DND-41 (cell line): ENCODE data around the gene SEMA5A.

Experiments used
- ATAC-seq: fragments of 200-7000 bp; cut with Tn5 transposase; 3 replicates; pipeline ENCODE4 v1.9.1; 2021; ENCODE audit warnings: low read depth; ENCODE audit not compliant: insufficient read depth
- DNase-seq: peaks from one replicate; pipeline ENCODE4 v3.0.0-alpha.2; 2020
- H2AFZ ChIP-seq: 2 replicates; pipeline ENCODE4 v1.6.0; 2012; ENCODE audit warnings: low read depth, low read length
- H3K27ac ChIP-seq: 2 replicates; pipeline ENCODE4 v1.5.1; 2012; ENCODE audit warnings: low read length, inconsistent platforms
- H3K27me3 ChIP-seq: fragments of 200-600 bp; sonication (generic); 2 replicates; pipeline ENCODE4 v1.6.0; 2012; ENCODE audit warnings: low read length, mild to moderate bottlenecking, inconsistent platforms; ENCODE audit not compliant: insufficient read depth, poor library complexity
- H3K36me3 ChIP-seq: 2 replicates; pipeline ENCODE4 v1.5.1; 2012; ENCODE audit warnings: low read length, inconsistent platforms; ENCODE audit not compliant: insufficient read depth
- H3K4me1 ChIP-seq: 2 replicates; pipeline ENCODE4 v1.5.1; 2012; ENCODE audit warnings: mild to moderate bottlenecking, low read length; ENCODE audit not compliant: insufficient read depth
- H3K4me2 ChIP-seq: 2 replicates; pipeline ENCODE4 v1.6.0; 2012; ENCODE audit warnings: mild to moderate bottlenecking, moderate library complexity, low read length, inconsistent platforms; ENCODE audit not compliant: insufficient read depth
- H3K4me3 ChIP-seq, 2 experiments: fragments of 200-600 bp in 1 of 2; shearing (Covaris generic) in 1 of 2; 2 replicates each; pipeline ENCODE4 v1.5.1; 2012 to 2016; ENCODE audit warnings: inconsistent platforms in 2 of 2, low read length in 2 of 2, mild to moderate bottlenecking in 2 of 2, low read depth in 1 of 2, moderate library complexity in 1 of 2
- H3K79me2 ChIP-seq: 2 replicates; pipeline ENCODE4 v1.6.0; 2012; ENCODE audit warnings: low read length, inconsistent platforms; ENCODE audit not compliant: insufficient read depth
- H3K9ac ChIP-seq: 2 replicates; pipeline ENCODE4 v1.6.0; 2012; ENCODE audit warnings: low read depth, mild to moderate bottlenecking, inconsistent platforms, low read length, moderate library complexity
- H3K9me3 ChIP-seq: 2 replicates; pipeline ENCODE4 v1.5.1; 2012; ENCODE audit warnings: low read length, moderate library complexity, mild to moderate bottlenecking, inconsistent platforms; ENCODE audit not compliant: insufficient read depth, severe bottlenecking
- H4K20me1 ChIP-seq: 2 replicates; pipeline ENCODE4 v1.6.0; 2012; ENCODE audit warnings: low read length; ENCODE audit not compliant: insufficient read depth
- EZH2 ChIP-seq: IDR thresholded peaks from 3 replicates; pipeline ENCODE4 v1.6.1; 2012; ENCODE audit warnings: borderline replicate concordance, low read depth, mild to moderate bottlenecking, moderate library complexity, low read length, inconsistent platforms; ENCODE audit not compliant: severe bottlenecking
- TF ChIP-seq, protein P1 (sequence below): IDR thresholded peaks from 2 replicates; pipeline ENCODE4 v1.5.1; 2012; ENCODE audit warnings: borderline replicate concordance, low read length, moderate library complexity, mild to moderate bottlenecking; ENCODE audit not compliant: poor library complexity, severe bottlenecking; ENCODE audit errors: extremely low read depth

Gene SEMA5A

DNA sequence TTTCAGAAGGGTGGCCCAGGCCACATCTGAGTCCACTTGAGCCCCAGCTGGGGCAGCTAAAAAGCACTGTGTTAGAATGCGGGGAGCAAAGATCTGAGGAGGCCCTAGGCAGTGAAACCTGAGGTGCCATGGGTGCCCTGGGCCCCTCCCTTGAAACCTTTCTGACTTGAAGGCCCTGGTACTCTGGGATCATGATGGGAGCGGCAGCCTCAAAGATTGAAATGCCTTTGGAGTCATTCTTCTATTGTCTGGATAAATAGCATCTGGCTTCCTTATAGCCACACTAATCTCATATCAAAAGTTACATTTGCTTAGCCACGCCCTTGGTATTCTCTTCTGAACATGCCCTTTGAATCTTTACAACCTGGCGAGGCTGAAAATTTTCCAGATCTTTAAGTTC lies 7.7 kb upstream of the SEMA5A start:
- no peak overlapping the region for H3K4me2 ChIP-seq
- H3K79me2 ChIP-seq, result no peaks in the 10 kb centered on the region
- H2AFZ ChIP-seq, result no peak overlapping the region
- no peak overlapping the region for H3K9ac ChIP-seq
- no peak overlapping the region for H3K4me3 ChIP-seq
- ATAC-seq (no peak), DNase-seq (no peak)
- no peak overlapping the region for H3K27ac ChIP-seq
- H4K20me1 ChIP-seq, result no peaks in the 10 kb centered on the region
- H3K9me3 ChIP-seq, result no peaks in the 10 kb centered on the region
- no peaks in the 10 kb centered on the region for H3K36me3 ChIP-seq
- no peaks in the 10 kb centered on the region for H3K27me3 ChIP-seq
- no peaks in the 10 kb centered on the region for H3K4me1 ChIP-seq
- TF ChIP-seq EZH2, result no peak
- TF ChIP-seq, protein P1, sequence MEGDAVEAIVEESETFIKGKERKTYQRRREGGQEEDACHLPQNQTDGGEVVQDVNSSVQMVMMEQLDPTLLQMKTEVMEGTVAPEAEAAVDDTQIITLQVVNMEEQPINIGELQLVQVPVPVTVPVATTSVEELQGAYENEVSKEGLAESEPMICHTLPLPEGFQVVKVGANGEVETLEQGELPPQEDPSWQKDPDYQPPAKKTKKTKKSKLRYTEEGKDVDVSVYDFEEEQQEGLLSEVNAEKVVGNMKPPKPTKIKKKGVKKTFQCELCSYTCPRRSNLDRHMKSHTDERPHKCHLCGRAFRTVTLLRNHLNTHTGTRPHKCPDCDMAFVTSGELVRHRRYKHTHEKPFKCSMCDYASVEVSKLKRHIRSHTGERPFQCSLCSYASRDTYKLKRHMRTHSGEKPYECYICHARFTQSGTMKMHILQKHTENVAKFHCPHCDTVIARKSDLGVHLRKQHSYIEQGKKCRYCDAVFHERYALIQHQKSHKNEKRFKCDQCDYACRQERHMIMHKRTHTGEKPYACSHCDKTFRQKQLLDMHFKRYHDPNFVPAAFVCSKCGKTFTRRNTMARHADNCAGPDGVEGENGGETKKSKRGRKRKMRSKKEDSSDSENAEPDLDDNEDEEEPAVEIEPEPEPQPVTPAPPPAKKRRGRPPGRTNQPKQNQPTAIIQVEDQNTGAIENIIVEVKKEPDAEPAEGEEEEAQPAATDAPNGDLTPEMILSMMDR, result no peak

DNA sequence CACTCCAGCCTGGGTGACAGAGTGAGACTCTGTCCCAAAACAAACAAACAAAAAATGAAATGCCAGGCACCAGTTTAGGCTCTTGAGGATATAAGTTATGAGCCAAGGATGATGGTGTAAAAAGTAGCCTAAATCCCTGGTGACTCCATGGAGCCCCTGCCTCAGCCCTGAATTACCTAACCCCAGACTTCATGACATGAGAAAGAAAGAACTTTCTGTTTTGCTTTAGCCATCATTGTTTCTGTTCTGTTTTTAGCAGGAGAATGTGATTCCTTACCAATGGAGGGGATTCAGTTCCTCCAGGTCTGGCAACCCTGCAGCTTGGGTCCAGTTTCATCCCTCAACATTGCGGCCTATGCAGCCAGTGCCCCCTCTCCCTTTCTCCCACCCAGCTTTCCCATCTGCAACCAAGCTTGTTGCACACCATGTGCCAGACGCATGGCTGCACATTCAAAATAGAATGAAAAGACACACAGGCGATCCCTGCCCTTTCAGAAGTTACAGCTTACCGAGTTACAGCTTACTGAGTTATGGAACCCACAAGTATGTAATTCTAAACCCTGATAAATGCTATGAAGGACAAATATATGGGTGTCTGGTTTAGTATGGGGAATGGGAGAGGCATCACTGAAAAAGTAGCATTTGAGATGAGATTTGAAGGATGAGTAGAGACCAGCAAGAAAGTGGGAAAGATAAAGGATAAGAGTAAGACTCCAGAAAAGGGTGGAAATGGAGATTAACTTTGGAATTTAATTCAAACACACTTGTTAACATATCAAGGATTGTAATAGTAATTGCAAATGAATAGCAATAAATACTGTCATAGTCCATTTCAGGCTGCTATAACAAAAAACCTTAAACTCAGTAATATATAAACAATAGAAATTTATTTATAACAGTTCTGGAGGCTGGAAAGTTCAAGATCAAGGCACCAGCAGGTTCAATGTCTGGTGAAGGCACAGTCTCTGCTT lies 6.0 kb upstream of the SEMA5A start:
- Histone ChIP-seq H3K79me2 (no peaks in the 10 kb centered on the region), H3K4me3 (no peak overlapping the region), H3K4me1 (no peaks in the 10 kb centered on the region), H3K27me3 (no peaks in the 10 kb centered on the region), H2AFZ (no peak overlapping the region), H3K9ac (no peak overlapping the region), H3K9me3 (no peaks in the 10 kb centered on the region), H4K20me1 (no peaks in the 10 kb centered on the region), H3K27ac (no peak overlapping the region), H3K4me2 (no peak overlapping the region), H3K36me3 (no peaks in the 10 kb centered on the region)
- TF ChIP-seq, protein P1, result no peak
- TF ChIP-seq EZH2, result no peak
- DNase-seq (no peak), ATAC-seq (no peak)

DNA sequence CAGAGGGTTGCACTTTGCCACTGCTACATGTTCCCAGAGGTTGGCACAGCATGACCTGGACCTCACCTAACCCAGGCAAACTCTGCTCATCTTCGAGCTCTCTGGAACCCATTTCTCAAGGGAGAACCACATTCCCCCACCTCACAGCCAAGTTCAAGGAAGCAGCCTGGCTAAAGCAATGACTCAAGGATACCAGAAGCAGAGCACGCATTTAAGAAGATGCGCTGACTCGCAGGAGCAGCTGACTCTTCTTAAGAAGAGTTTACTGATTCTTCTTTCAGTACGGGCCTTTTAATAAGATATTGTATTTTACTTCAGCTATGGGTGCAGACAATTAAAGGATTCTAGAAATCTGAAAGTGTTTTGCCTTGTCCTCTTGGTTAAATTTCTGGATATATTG lies 4.1 kb upstream of the SEMA5A start:
- H2AFZ ChIP-seq, result no peak overlapping the region
- H4K20me1 ChIP-seq, result no peaks in the 10 kb centered on the region
- H3K4me3 ChIP-seq, result no peak overlapping the region
- no peaks in the 10 kb centered on the region for H3K9me3 ChIP-seq
- DNase-seq, result no peak
- no peak for ATAC-seq
- no peaks in the 10 kb centered on the region for H3K4me1 ChIP-seq
- no peaks in the 10 kb centered on the region for H3K36me3 ChIP-seq
- no peaks in the 10 kb centered on the region for H3K27me3 ChIP-seq
- no peak overlapping the region for H3K9ac ChIP-seq
- TF ChIP-seq, protein P1, result no peak
- no peak for TF ChIP-seq EZH2
- H3K79me2 ChIP-seq, result no peaks in the 10 kb centered on the region
- H3K27ac ChIP-seq, result no peak overlapping the region
- H3K4me2 ChIP-seq, result no peak overlapping the region
